PC-9 (cell line): ENCODE results near the gene MEAF6. TPM values are rescaled to one million over a fixed set of nuclear protein-coding genes. Genes with fewer than 3 reads are reported as not detected.

ENCODE experiments used
- BruUV-seq: library from RNA; stranded (reverse); fragments of 400-500 nt; replicated peaks from 2 replicates; lab custom pipeline; 2021; lab: Mats Ljungman, UMichigan
- CTCF ChIA-PET: fragments of 300-600 bp; sonication (Branson Sonifier 250); formaldehyde crosslinking; loops from one replicate; lab custom pipeline; 2022; ENCODE audit warnings: antibody characterized with exemption; lab: Charles Lee
- POLR2A ChIA-PET: fragments of 300-600 bp; sonication (Branson Sonifier 250); formaldehyde crosslinking; loops from one replicate; lab custom pipeline; 2022; ENCODE audit warnings: antibody characterized with exemption; ENCODE audit not compliant: unreplicated experiment; lab: Charles Lee
- DNase-seq, 2 experiments: peaks; one replicate each; pipeline versions ENCODE4 v3.0.0 to v3.0.0-alpha.2; 2015 to 2022; ENCODE audit warnings: mixed read lengths in 1 of 2
- H2AFZ ChIP-seq: fragments of 200-600 bp; sonication (generic); 2 replicates; pipeline ENCODE4 v1.8.1; 2017; ENCODE audit warnings: antibody characterized with exemption
- H3F3A ChIP-seq: fragments of 200-600 bp; sonication (generic); 2 replicates; pipeline ENCODE4 v1.8.1; 2017; ENCODE audit warnings: antibody characterized with exemption, mild to moderate bottlenecking, low read depth; ENCODE audit not compliant: insufficient read depth
- H3K27ac ChIP-seq: fragments of 200-600 bp; sonication (generic); 2 replicates; pipeline ENCODE4 v1.6.1; 2016; ENCODE audit warnings: mixed run types
- H3K27me3 ChIP-seq: fragments of 200-600 bp; sonication (generic); 2 replicates; pipeline ENCODE4 v1.6.1; 2016; ENCODE audit warnings: low read depth, mixed run types; ENCODE audit not compliant: insufficient read depth
- H3K36me3 ChIP-seq: fragments of 200-600 bp; sonication (generic); 2 replicates; pipeline ENCODE4 v1.6.1; 2016; ENCODE audit warnings: low read depth, mixed run types
- H3K4me1 ChIP-seq: fragments of 200-600 bp; sonication (generic); replicated peaks from 2 replicates; pipeline ENCODE4 v1.6.1; 2016; ENCODE audit warnings: mixed run types; ENCODE audit not compliant: insufficient read depth
- H3K4me2 ChIP-seq: fragments of 200-600 bp; sonication (generic); 2 replicates; pipeline ENCODE4 v1.6.1; 2017; ENCODE audit warnings: mixed run types
- H3K4me3 ChIP-seq: fragments of 200-600 bp; sonication (generic); 2 replicates; pipeline ENCODE4 v1.6.1; 2016; ENCODE audit warnings: mixed run types
- H3K79me2 ChIP-seq: fragments of 200-600 bp; sonication (generic); 2 replicates; pipeline ENCODE4 v1.6.1; 2017; ENCODE audit warnings: low read depth, mixed run types
- H3K9me2 ChIP-seq: fragments of 200-600 bp; sonication (generic); 2 replicates; pipeline ENCODE4 v1.8.1; 2017; ENCODE audit warnings: mild to moderate bottlenecking; ENCODE audit not compliant: insufficient read depth
- H3K9me3 ChIP-seq: fragments of 200-600 bp; sonication (generic); 2 replicates; pipeline ENCODE4 v1.8.1; 2016; ENCODE audit warnings: low read depth; ENCODE audit not compliant: insufficient read depth
- H4K20me1 ChIP-seq: fragments of 200-600 bp; sonication (generic); 2 replicates; pipeline ENCODE4 v1.8.1; 2017; ENCODE audit not compliant: insufficient read depth
- EZH2 ChIP-seq: fragments of 200-600 bp; sonication (generic); IDR thresholded peaks from 2 replicates; pipeline ENCODE4 v1.8.0; 2017; ENCODE audit warnings: antibody characterized with exemption, low read depth
- intact Hi-C: fragments of 100-400 bp; cut with micrococcal nuclease; formaldehyde crosslinking; loops from one replicate; pipeline ENCODE4 v1.10.0; 2022; ENCODE audit not compliant: unreplicated experiment
- total RNA-seq: library from RNA; stranded (reverse); gene quantifications from 2 replicates; pipeline ENCODE4 v1.2.3, GENCODE V29; 2021
- TF ChIP-seq, protein P1 (sequence below): fragments of 200-600 bp; sonication (generic); conservative IDR thresholded peaks from 2 replicates; pipeline ENCODE4 v1.6.1; 2017; ENCODE audit warnings: mixed run types, antibody characterized with exemption, mild to moderate bottlenecking, moderate library complexity

MEAF6 gene
- total RNA-seq, 1 experiment from 2014 or later, result 72.3 TPM

DNA sequence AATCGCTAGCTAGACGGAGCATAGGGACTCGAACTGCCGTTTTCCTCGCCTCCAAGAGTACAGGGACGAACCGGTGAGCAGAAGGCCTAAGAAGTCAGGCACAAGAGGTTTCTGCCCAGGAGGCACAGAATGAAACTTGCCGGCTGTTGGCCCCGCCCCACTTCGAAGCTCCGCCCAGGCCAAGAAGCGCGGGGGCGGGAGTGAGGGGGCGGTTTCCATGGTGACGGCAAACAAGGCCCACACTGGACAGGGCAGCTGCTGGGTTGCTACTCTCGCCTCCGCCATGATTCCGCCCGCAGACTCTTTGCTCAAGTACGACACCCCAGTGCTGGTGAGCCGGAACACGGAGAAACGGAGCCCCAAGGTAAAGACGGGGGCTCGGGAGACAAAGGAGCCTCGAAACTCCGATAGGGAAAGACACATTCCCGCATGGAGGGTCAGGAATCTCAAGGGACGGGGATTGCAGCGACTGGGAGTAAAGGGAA, 42.2 kb upstream of the MEAF6 start, which contains the start of gene DNALI1:
TSS of gene DNALI1 (plus strand) at position 229 of the 485 bp plus-strand sequence. CDS start at position 284, 55 bp downstream.
- H4K20me1 ChIP-seq, result peaks cover 10% of the 10 kb centered on the region
- H3K79me2 ChIP-seq, result peaks cover 24% of the 10 kb centered on the region
- intact Hi-C loops, result no loop called here
- H3F3A ChIP-seq, result peaks cover 6% of the 10 kb centered on the region; the same call in 1 of the 2 replicates
- TF ChIP-seq EZH2, result no peak
- TF ChIP-seq, protein P1, sequence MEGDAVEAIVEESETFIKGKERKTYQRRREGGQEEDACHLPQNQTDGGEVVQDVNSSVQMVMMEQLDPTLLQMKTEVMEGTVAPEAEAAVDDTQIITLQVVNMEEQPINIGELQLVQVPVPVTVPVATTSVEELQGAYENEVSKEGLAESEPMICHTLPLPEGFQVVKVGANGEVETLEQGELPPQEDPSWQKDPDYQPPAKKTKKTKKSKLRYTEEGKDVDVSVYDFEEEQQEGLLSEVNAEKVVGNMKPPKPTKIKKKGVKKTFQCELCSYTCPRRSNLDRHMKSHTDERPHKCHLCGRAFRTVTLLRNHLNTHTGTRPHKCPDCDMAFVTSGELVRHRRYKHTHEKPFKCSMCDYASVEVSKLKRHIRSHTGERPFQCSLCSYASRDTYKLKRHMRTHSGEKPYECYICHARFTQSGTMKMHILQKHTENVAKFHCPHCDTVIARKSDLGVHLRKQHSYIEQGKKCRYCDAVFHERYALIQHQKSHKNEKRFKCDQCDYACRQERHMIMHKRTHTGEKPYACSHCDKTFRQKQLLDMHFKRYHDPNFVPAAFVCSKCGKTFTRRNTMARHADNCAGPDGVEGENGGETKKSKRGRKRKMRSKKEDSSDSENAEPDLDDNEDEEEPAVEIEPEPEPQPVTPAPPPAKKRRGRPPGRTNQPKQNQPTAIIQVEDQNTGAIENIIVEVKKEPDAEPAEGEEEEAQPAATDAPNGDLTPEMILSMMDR, result no peak
- H3K27ac ChIP-seq, result no peak within 1 kb of the TSS
- ChIA-PET POLR2A (no interaction called here), CTCF (no interaction called here)
- no peaks in the 10 kb centered on the region for H3K9me2 ChIP-seq
- no TSS peak for BruUV-seq
- H3K36me3 ChIP-seq, result no peaks in the 10 kb centered on the region
- H3K4me2 ChIP-seq, result peak within 1 kb of the TSS; percentile 51
- peak in 1 of 2 experiments; percentile 36 for DNase-seq
- H3K4me1 ChIP-seq, result peaks cover 16% of the 10 kb centered on the region
- no peaks in the 10 kb centered on the region for H3K9me3 ChIP-seq
- H3K4me3 ChIP-seq, result no peak within 1 kb of the TSS
- peak within 1 kb of the TSS; percentile 53 for H2AFZ ChIP-seq
- no peaks in the 10 kb centered on the region for H3K27me3 ChIP-seq

DNA sequence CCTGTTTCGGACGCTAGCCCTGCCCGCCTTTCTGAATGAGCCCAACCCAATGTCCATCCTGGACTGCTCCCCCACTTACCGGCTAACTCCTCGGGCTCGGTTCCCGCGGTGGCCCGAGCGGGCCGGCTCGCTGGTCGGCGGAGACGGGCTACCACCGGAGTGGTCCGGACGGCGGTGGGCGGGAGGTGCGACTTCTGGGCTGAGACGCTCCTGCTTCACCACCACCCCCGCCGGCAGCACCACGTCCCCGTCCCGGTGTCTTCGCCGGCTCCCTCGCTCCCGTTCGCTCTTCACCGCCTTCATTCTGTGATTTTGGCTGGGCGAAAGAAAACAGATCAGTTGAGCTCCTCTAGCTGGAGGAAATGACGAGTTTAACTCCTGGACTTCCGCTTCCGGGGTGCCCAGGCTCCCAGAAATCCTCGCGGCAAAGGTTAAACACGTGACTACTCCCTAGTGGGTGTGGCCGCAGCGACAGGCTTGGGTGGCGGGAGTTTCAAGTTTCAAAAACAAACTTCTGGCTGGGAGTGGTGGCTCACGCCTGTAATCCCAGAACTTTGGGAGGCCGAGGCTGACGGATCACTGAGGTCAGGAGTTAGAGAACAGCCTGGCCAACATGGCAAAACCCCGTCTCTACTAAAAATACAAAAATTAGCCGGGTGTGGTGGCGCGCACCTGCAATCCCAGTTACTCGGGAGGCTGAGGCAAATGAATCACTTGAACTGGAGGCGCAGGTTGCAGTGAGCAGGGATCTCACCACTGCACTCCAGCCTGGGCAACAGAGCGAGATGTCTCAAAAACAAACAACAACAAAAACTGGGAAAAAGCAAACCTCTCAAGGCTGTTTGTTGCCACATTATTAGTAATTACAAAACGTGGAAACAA, 39.6 kb upstream of the MEAF6 start, which contains the start of gene SNIP1:
TSS of gene SNIP1 (minus strand) at position 367 of the 882 bp plus-strand sequence. CDS start at position 303, 64 bp downstream.
- no peak for TF ChIP-seq EZH2
- TF ChIP-seq, protein P1, result no peak
- intact Hi-C loops, result loop anchor here (2.0 to 5.0 kb wide), 2 partner anchors 39 to 77 kb away; partner anchors contain the start of gene MEAF6
- Histone ChIP-seq H3K27me3 (no peaks in the 10 kb centered on the region), H3K79me2 (peaks cover 35% of the 10 kb centered on the region), H3K27ac (peak within 1 kb of the TSS; percentile 41; the same call in 1 of the 2 replicates), H3K9me3 (no peaks in the 10 kb centered on the region), H3K36me3 (no peaks in the 10 kb centered on the region), H2AFZ (peak within 1 kb of the TSS; percentile 74), H3K4me2 (peak within 1 kb of the TSS; percentile 99), H4K20me1 (peaks cover 16% of the 10 kb centered on the region), H3K9me2 (no peaks in the 10 kb centered on the region), H3F3A (peaks cover 9% of the 10 kb centered on the region; the same call in 1 of the 2 replicates), H3K4me3 (peak within 1 kb of the TSS; percentile 78), H3K4me1 (peaks cover 16% of the 10 kb centered on the region)
- BruUV-seq, result no TSS peak
- peak; percentile 89 to 90 for DNase-seq
- POLR2A ChIA-PET, result interaction anchor here (0.5 to 0.7 kb wide), 5 partner anchors 11 to 1703 kb away, joined by 3 to 27 read pairs (median 3); partner anchors contain the start of gene OSCP1
- CTCF ChIA-PET, result no interaction called here

DNA sequence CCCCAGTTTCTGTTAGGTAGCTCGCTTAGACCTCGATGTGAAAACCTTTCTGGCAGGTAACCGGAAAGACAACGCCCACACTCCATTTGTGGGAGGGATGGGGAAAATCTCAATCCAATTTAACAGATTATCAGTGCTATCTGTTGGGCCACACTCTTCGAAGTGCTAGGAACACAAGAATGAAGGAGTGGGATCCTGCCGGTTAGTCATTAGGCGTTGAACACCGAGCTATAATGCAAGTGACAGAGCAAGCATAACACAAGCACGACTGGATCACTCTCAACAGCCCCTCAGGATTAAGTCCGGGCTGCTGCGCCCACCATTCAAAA, 39.0 kb upstream of the MEAF6 start:
- DNase-seq, result no peak
- Histone ChIP-seq H2AFZ (peak overlapping the region; percentile 74), H3K9me2 (no peaks in the 10 kb centered on the region), H3K36me3 (no peaks in the 10 kb centered on the region), H3K4me3 (peak overlapping the region; percentile 78), H4K20me1 (peaks cover 16% of the 10 kb centered on the region), H3K79me2 (peaks cover 36% of the 10 kb centered on the region), H3K27me3 (no peaks in the 10 kb centered on the region), H3K9me3 (no peaks in the 10 kb centered on the region), H3F3A (peaks cover 9% of the 10 kb centered on the region; the same call in 1 of the 2 replicates), H3K4me2 (peak overlapping the region; percentile 99), H3K4me1 (peaks cover 16% of the 10 kb centered on the region), H3K27ac (peak overlapping the region; percentile 41; the same call in 1 of the 2 replicates)
- CTCF ChIA-PET, result no interaction called here
- TSS peak; percentile 42 for BruUV-seq
- POLR2A ChIA-PET, result interaction anchor here (0.6 kb wide), 2 partner anchors 378 to 1165 kb away, joined by 3 read pairs; no protein-coding TSS in a partner anchor
- intact Hi-C loops, result loop anchor here (5.0 kb wide), 1 partner anchor 76 kb away; no protein-coding TSS in a partner anchor
- TF ChIP-seq, protein P1, result no peak
- TF ChIP-seq EZH2, result no peak
